Measurements from ENCODE around the gene MIF4GD.

Gene MIF4GD

GRCh38 chr17:75269844-75270217 is 1.2 kb downstream of the MIF4GD start:
- TF ChIP-seq FOXK2 (IDR thresholded peaks at IDR 0.05) (no peak), PKNOX1 (IDR thresholded peaks at IDR 0.05) (no peak), CTBP1 (IDR thresholded peaks at IDR 0.05; ENCODE audit: borderline replicate concordance) (no peak), SUZ12 (IDR thresholded peaks at IDR 0.05) (no peak), BHLHE40 (IDR thresholded peaks at IDR 0.05; ENCODE audit: borderline replicate concordance) (no peak), L3MBTL2 (conservative IDR thresholded peaks at IDR 0.05) (no peak), TARDBP (IDR thresholded peaks at IDR 0.05) (no peak), ARNT (IDR thresholded peaks at IDR 0.05) (no peak), LEF1 (IDR thresholded peaks at IDR 0.05; ENCODE audit: borderline replicate concordance) (no peak), SP1 (IDR thresholded peaks at IDR 0.05) (no peak), ELF4 (IDR thresholded peaks at IDR 0.05) (no peak), HDGF (IDR thresholded peaks at IDR 0.05; ENCODE audit: borderline replicate concordance) (no peak), FOXM1 (IDR thresholded peaks at IDR 0.05; ENCODE audit: borderline replicate concordance) (no peak), FOXA1 (IDR thresholded peaks at IDR 0.05) (no peak), NFRKB (IDR thresholded peaks at IDR 0.05) (no peak)
- ChIA-PET POLR2A (interaction anchor here (1.0 to 6.4 kb wide), 22 partner anchors 8 to 510 kb away, joined by 3 to 120 read pairs (median 8); partner anchors contain the start of genes GGA3, GRB2, MRPL58 and MRPS7), CTCF (interaction anchor here (1.4 to 2.7 kb wide), 8 partner anchors 8 to 309 kb away, joined by 4 to 26 read pairs (median 8); partner anchors contain the start of genes GGA3, GRB2 and MRPS7)
- DNase-seq (ENCODE audit: extremely low spot score): no peak

- POLR2A ChIA-PET: interaction anchor here (0.7 to 2.4 kb wide), 3 partner anchors 10 to 126 kb away, joined by 4 to 11 read pairs (median 6); partner anchors contain the start of gene SLC25A19
- CTCF ChIA-PET: no interaction called here
Measured at GRCh38 chr17:75267411-75268232, 3.4 kb downstream of the MIF4GD start.

GRCh38 chr17:75267153-75267410 is 3.9 kb downstream of the MIF4GD start:
- TF ChIP-seq LEF1 (IDR thresholded peaks at IDR 0.05; ENCODE audit: borderline replicate concordance): no peak
- TF ChIP-seq FOXA1 (IDR thresholded peaks at IDR 0.05): no peak
- POLR2A ChIA-PET: interaction anchor here (0.7 to 2.4 kb wide), 4 partner anchors 11 to 139 kb away, joined by 3 to 11 read pairs (median 5); partner anchors contain the start of genes GRB2 and SLC25A19
- CTCF ChIA-PET: no interaction called here
- no peak for DNase-seq (ENCODE audit: extremely low spot score)

More at GRCh38 chr17:75267411-75268232, 3.4 kb downstream of the MIF4GD start:
- no peak for DNase-seq (ENCODE audit: extremely low spot score)
- TF ChIP-seq FOXK2 (IDR thresholded peaks at IDR 0.05) (no peak), ELF4 (IDR thresholded peaks at IDR 0.05) (no peak), ZNF384 (IDR thresholded peaks at IDR 0.05) (no peak), NFRKB (IDR thresholded peaks at IDR 0.05) (no peak), SP1 (IDR thresholded peaks at IDR 0.05) (no peak), CTBP1 (IDR thresholded peaks at IDR 0.05; ENCODE audit: borderline replicate concordance) (no peak), HDGF (IDR thresholded peaks at IDR 0.05; ENCODE audit: borderline replicate concordance) (no peak), L3MBTL2 (conservative IDR thresholded peaks at IDR 0.05) (no peak), TARDBP (IDR thresholded peaks at IDR 0.05) (no peak), BHLHE40 (IDR thresholded peaks at IDR 0.05; ENCODE audit: borderline replicate concordance) (no peak), LEF1 (IDR thresholded peaks at IDR 0.05; ENCODE audit: borderline replicate concordance) (no peak), PKNOX1 (IDR thresholded peaks at IDR 0.05) (no peak), FOXM1 (IDR thresholded peaks at IDR 0.05; ENCODE audit: borderline replicate concordance) (no peak), SUZ12 (IDR thresholded peaks at IDR 0.05) (no peak), ARNT (IDR thresholded peaks at IDR 0.05) (no peak), FOXA1 (IDR thresholded peaks at IDR 0.05) (no peak)

GRCh38 chr17:75266316-75267152 is 4.5 kb downstream of the MIF4GD start:
- POLR2A ChIA-PET: interaction anchor here (0.7 to 2.4 kb wide), 5 partner anchors 11 to 139 kb away, joined by 3 to 11 read pairs (median 3); partner anchors contain the start of genes GRB2 and SLC25A19
- DNase-seq (ENCODE audit: extremely low spot score): no peak
- TF ChIP-seq SP1 (IDR thresholded peaks at IDR 0.05) (no peak), ARNT (IDR thresholded peaks at IDR 0.05) (no peak), LEF1 (IDR thresholded peaks at IDR 0.05; ENCODE audit: borderline replicate concordance) (no peak), FOXM1 (IDR thresholded peaks at IDR 0.05; ENCODE audit: borderline replicate concordance) (no peak), TARDBP (IDR thresholded peaks at IDR 0.05) (no peak), FOXK2 (IDR thresholded peaks at IDR 0.05) (no peak), FOXA1 (IDR thresholded peaks at IDR 0.05) (no peak), ELF4 (IDR thresholded peaks at IDR 0.05) (no peak), NFRKB (IDR thresholded peaks at IDR 0.05) (no peak), PKNOX1 (IDR thresholded peaks at IDR 0.05) (no peak), ZNF384 (IDR thresholded peaks at IDR 0.05) (no peak)
- CTCF ChIA-PET: no interaction called here

GRCh38 chr17:75265614-75266315 is 5.3 kb downstream of the MIF4GD start:
- TF ChIP-seq SP1 (IDR thresholded peaks at IDR 0.05): no peak
- no peak for TF ChIP-seq BHLHE40 (IDR thresholded peaks at IDR 0.05; ENCODE audit: borderline replicate concordance)
- TF ChIP-seq ELF4 (IDR thresholded peaks at IDR 0.05): no peak
- TF ChIP-seq NFRKB (IDR thresholded peaks at IDR 0.05): no peak
- ChIA-PET POLR2A (interaction anchor here (0.8 to 2.4 kb wide), 4 partner anchors 16 to 41 kb away, joined by 3 to 11 read pairs (median 3); partner anchors contain the start of gene SLC25A19), CTCF (no interaction called here)
- DNase-seq (ENCODE audit: extremely low spot score): no peak
